ENCODE data around the gene USP17L5.
"Not testable (repeated sequence)": the region's sequence is repeated elsewhere in the genome, so short reads cannot be mapped to it uniquely, and the experiment has no call there.

Gene USP17L5

GRCh38 chr4:9339103-9339502, at the start of gene USP17L5:
USP17L5 (plus strand) TSS chr4:9339403; CDS start chr4:9339403, 0 bp downstream.
- H3K27ac Mint-ChIP-seq; H3K4me1 Mint-ChIP-seq (ENCODE audit: low read depth); H3K4me3 Mint-ChIP-seq; H3K27me3 Mint-ChIP-seq; H3K9me3 Mint-ChIP-seq (ENCODE audit: low read depth); H3K36me3 Mint-ChIP-seq: not testable (repeated sequence)

DNA sequence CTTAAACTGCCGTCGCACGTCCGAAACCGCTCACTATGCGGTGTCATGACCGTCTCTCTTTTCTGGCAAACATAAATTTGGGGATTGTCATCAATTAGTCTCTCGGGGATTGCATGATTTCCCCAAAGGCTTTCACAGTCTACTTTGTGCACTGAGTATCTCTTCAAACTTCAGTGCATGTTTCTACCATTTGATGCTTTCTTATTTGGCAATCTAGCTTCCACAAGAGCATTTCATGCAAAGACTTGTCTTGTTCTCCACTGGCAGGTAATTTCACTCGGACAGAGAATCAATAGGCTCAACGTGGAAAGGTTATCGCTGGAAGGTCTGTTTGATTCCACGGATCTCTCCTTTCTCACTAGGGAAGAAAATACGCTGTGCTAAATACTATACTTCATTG, 15.0 kb upstream of the USP17L5 start:
- H3K4me3 Mint-ChIP-seq; H3K4me1 Mint-ChIP-seq (ENCODE audit: low read depth); H3K9me3 Mint-ChIP-seq (ENCODE audit: low read depth); H3K27me3 Mint-ChIP-seq; H3K36me3 Mint-ChIP-seq; H3K27ac Mint-ChIP-seq: not testable (repeated sequence)

- not testable (repeated sequence) for H3K4me1 Mint-ChIP-seq (ENCODE audit: low read depth); H3K4me3 Mint-ChIP-seq; H3K9me3 Mint-ChIP-seq (ENCODE audit: low read depth); H3K27ac Mint-ChIP-seq; H3K27me3 Mint-ChIP-seq; H3K36me3 Mint-ChIP-seq
Observed at GRCh38 chr4:9324865-9325264, 14.3 kb upstream of the USP17L5 start, which contains the start of gene USP17L24. USP17L24 (plus strand) TSS chr4:9325165; CDS start chr4:9325165, 0 bp downstream.

DNA sequence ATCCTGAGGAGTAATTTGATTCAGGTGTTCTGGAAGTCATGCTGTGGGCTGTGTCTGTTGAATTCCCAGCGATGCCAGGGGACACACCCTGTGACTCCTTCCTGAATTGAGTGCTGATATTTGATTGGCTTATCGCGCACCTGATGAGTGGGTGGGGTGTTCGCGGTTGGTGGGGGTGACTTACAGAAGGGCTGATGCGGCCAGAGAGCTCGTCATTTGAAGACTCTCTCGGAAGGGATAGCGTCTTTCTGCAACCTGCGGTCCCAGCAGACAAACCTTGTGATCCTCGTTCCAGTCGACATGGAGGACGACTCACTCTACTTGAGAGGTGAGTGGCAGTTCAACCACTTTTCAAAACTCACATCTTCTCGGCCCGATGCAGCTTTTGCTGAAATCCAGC, 9.6 kb upstream of the USP17L5 start, which contains the start of gene USP17L25:
USP17L25 (plus strand) TSS at position 301 of the 400 bp plus-strand sequence; CDS start at position 301, 0 bp downstream.
- H3K4me1 Mint-ChIP-seq (ENCODE audit: low read depth); H3K4me3 Mint-ChIP-seq; H3K9me3 Mint-ChIP-seq (ENCODE audit: low read depth); H3K27ac Mint-ChIP-seq; H3K36me3 Mint-ChIP-seq; H3K27me3 Mint-ChIP-seq: not testable (repeated sequence)

DNA sequence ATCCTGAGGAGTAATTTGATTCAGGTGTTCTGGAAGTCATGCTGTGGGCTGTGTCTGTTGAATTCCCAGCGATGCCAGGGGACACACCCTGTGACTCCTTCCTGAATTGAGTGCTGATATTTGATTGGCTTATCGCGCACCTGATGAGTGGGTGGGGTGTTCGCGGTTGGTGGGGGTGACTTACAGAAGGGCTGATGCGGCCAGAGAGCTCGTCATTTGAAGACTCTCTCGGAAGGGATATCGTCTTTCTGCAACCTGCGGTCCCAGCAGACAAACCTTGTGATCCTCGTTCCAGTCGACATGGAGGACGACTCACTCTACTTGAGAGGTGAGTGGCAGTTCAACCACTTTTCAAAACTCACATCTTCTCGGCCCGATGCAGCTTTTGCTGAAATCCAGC, 4.8 kb upstream of the USP17L5 start, which contains the start of gene USP17L26:
USP17L26 (plus strand) TSS at position 301 of the 400 bp plus-strand sequence; CDS start at position 301, 0 bp downstream.
- not testable (repeated sequence) for H3K27me3 Mint-ChIP-seq; H3K4me1 Mint-ChIP-seq (ENCODE audit: low read depth); H3K4me3 Mint-ChIP-seq; H3K9me3 Mint-ChIP-seq (ENCODE audit: low read depth); H3K27ac Mint-ChIP-seq; H3K36me3 Mint-ChIP-seq

- H3K27ac Mint-ChIP-seq; H3K27me3 Mint-ChIP-seq; H3K9me3 Mint-ChIP-seq (ENCODE audit: low read depth); H3K4me1 Mint-ChIP-seq (ENCODE audit: low read depth); H3K36me3 Mint-ChIP-seq; H3K4me3 Mint-ChIP-seq: not testable (repeated sequence)
Observed at GRCh38 chr4:9343848-9344247, 4.6 kb downstream of the USP17L5 start, which contains the start of gene USP17L27. USP17L27 (plus strand) TSS chr4:9344148; CDS start chr4:9344148, 0 bp downstream.

- H3K4me3 Mint-ChIP-seq; H3K27me3 Mint-ChIP-seq; H3K36me3 Mint-ChIP-seq; H3K9me3 Mint-ChIP-seq (ENCODE audit: low read depth); H3K27ac Mint-ChIP-seq; H3K4me1 Mint-ChIP-seq (ENCODE audit: low read depth): not testable (repeated sequence)
Observed at GRCh38 chr4:9348593-9348992, 9.4 kb downstream of the USP17L5 start, which contains the start of gene USP17L28. USP17L28 (plus strand) TSS chr4:9348893; CDS start chr4:9348893, 0 bp downstream.

GRCh38 chr4:9350866-9351265, 11.7 kb downstream of the USP17L5 start:
- H3K4me1 Mint-ChIP-seq (ENCODE audit: low read depth); H3K4me3 Mint-ChIP-seq; H3K27ac Mint-ChIP-seq; H3K27me3 Mint-ChIP-seq; H3K36me3 Mint-ChIP-seq; H3K9me3 Mint-ChIP-seq (ENCODE audit: low read depth): not testable (repeated sequence)

DNA sequence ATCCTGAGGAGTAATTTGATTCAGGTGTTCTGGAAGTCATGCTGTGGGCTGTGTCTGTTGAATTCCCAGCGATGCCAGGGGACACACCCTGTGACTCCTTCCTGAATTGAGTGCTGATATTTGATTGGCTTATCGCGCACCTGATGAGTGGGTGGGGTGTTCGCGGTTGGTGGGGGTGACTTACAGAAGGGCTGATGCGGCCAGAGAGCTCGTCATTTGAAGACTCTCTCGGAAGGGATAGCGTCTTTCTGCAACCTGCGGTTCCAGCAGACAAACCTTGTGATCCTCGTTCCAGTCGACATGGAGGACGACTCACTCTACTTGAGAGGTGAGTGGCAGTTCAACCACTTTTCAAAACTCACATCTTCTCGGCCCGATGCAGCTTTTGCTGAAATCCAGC, 14.1 kb downstream of the USP17L5 start, which contains the start of gene USP17L29:
USP17L29 (plus strand) TSS at position 301 of the 400 bp plus-strand sequence; CDS start at position 301, 0 bp downstream.
- H3K27me3 Mint-ChIP-seq; H3K4me1 Mint-ChIP-seq (ENCODE audit: low read depth); H3K36me3 Mint-ChIP-seq; H3K4me3 Mint-ChIP-seq; H3K27ac Mint-ChIP-seq; H3K9me3 Mint-ChIP-seq (ENCODE audit: low read depth): not testable (repeated sequence)

- H3K4me3 Mint-ChIP-seq; H3K36me3 Mint-ChIP-seq; H3K9me3 Mint-ChIP-seq (ENCODE audit: low read depth); H3K27ac Mint-ChIP-seq; H3K27me3 Mint-ChIP-seq; H3K4me1 Mint-ChIP-seq (ENCODE audit: low read depth): not testable (repeated sequence)
Observed at GRCh38 chr4:9362829-9363228, 23.6 kb downstream of the USP17L5 start, which contains the start of gene USP17L30. USP17L30 (plus strand) TSS chr4:9363129; CDS start chr4:9363129, 0 bp downstream.

- not testable (repeated sequence) for H3K4me3 Mint-ChIP-seq, H3K27ac Mint-ChIP-seq
Observed at GRCh38 chr4:9379881-9380280, 40.7 kb downstream of the USP17L5 start.

GRCh38 chr4:9381012-9381534, 41.9 kb downstream of the USP17L5 start:
- H3K36me3 Mint-ChIP-seq; H3K27ac Mint-ChIP-seq; H3K4me1 Mint-ChIP-seq (ENCODE audit: low read depth); H3K9me3 Mint-ChIP-seq (ENCODE audit: low read depth); H3K27me3 Mint-ChIP-seq: not testable (repeated sequence)
- H3K4me3 Mint-ChIP-seq, result peak overlapping the region; percentile 44

More at GRCh38 chr4:9379881-9380280, 40.7 kb downstream of the USP17L5 start:
- H3K27me3 Mint-ChIP-seq; H3K9me3 Mint-ChIP-seq (ENCODE audit: low read depth); H3K4me1 Mint-ChIP-seq (ENCODE audit: low read depth); H3K36me3 Mint-ChIP-seq: not testable (repeated sequence)

DNA sequence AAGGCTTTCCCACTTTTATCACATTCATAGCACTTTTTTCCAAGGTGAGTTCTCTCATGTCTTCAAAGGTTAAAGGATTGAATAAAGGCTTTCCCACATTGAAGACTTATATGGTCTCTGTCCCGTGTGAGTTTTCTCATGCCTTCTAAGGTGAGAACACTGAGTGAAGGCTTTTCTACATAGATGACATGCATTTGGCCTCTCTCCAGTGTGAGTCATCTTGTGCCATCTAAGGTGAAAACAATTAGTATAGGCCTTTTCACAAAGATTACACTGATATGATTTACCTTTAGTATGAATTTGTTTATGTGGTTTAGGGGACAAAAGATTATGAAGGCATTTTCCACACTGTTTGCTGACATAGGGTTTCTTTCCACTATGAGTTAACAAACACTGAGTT, 44.9 kb downstream of the USP17L5 start:
- Mint-ChIP-seq H3K27me3 (no peaks in the 10 kb centered on the region), H3K4me3 (no peak overlapping the region), H3K27ac (no peak overlapping the region), H3K36me3 (no peaks in the 10 kb centered on the region), H3K9me3 (ENCODE audit: low read depth) (no peaks in the 10 kb centered on the region), H3K4me1 (ENCODE audit: low read depth) (peaks cover 3% of the 10 kb centered on the region)

DNA sequence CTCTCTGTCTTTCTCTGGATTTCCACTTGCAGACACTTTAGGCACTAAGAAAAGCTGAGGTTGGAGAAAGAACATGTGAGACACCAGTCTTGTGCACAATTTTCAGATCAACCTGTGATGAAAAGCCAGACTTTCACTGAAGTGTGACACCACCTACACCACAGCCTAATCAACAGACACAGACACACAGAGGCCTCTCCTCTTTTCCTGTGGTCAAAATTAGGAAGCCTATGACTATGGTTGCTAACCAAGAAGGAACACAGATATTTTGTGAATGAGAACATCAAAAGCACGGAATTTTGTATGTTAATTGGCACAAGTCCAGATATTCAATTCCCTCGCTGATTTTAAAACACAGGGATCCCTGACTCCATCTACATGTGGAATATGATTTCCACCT, 49.8 kb downstream of the USP17L5 start:
- H3K27me3 Mint-ChIP-seq, result not testable (repeated sequence)

More for the DNA sequence above, 49.8 kb downstream of the USP17L5 start:
- not testable (repeated sequence) for H3K4me1 Mint-ChIP-seq (ENCODE audit: low read depth); H3K4me3 Mint-ChIP-seq; H3K9me3 Mint-ChIP-seq (ENCODE audit: low read depth); H3K27ac Mint-ChIP-seq; H3K36me3 Mint-ChIP-seq
